HCT116 (cell line): ENCODE data around the gene MAGEA9. TPM values are rescaled to one million over a fixed set of nuclear protein-coding genes. Genes with fewer than 3 reads are reported as not detected.

Experiments
- ATAC-seq: fragments of 200-7000 bp; cut with Tn5 transposase; 2 replicates; pipeline ENCODE4 v1.9.1; 2020; ENCODE audit warnings: mild to moderate bottlenecking, moderate library complexity
- BruUV-seq: library from RNA; stranded (reverse); fragments of 400-500 nt; replicated peaks from 2 replicates; lab custom pipeline; 2021; lab: Mats Ljungman, UMichigan
- CTCF ChIA-PET: fragments of 300-600 bp; sonication (Branson Sonifier 250); formaldehyde crosslinking; loops from one replicate; lab custom pipeline; 2021; ENCODE audit warnings: antibody characterized with exemption; lab: Charles Lee
- POLR2A ChIA-PET: fragments of 300-600, 350-600 bp; sonication (Branson Sonifier 250); formaldehyde crosslinking; loops from one replicate; lab custom pipeline; 2021; ENCODE audit warnings: antibody characterized with exemption; lab: Charles Lee
- RAD21 ChIA-PET, 2 experiments: fragments of 300-600 bp; sonication (Branson Sonifier 250); formaldehyde crosslinking; loops; one replicate each; lab custom pipeline; 2023; ENCODE audit warnings: low total read pairs in 2 of 2; ENCODE audit not compliant: uncharacterized antibody in 2 of 2, unreplicated experiment in 2 of 2, low non-redundant PET in 1 of 2; lab: Charles Lee
- DNase-seq: peaks from one replicate; pipeline ENCODE4 v3.0.0-alpha.2; 2010; ENCODE audit warnings: low read depth, low spot score
- H2AFZ ChIP-seq: fragments of 200-600 bp; shearing (Covaris generic), sonication (generic); 2 replicates; pipeline ENCODE4 v1.6.1; 2017; ENCODE audit warnings: low read depth, mixed run types, mixed read lengths, antibody characterized with exemption, low read length; ENCODE audit not compliant: poor library complexity, severe bottlenecking
- H3K27ac ChIP-seq: 2 replicates; pipeline ENCODE4 v1.5.1; 2012; ENCODE audit warnings: low read depth, low read length
- H3K27me3 ChIP-seq: fragments of 200-600 bp; sonication (generic); 2 replicates; pipeline ENCODE4 v1.6.1; 2016; ENCODE audit warnings: mixed run types, low read length, mixed read lengths; ENCODE audit not compliant: insufficient read depth
- H3K36me3 ChIP-seq, 2 experiments: fragments of 200-500 bp in 1 of 2; fragments of 200-600 bp in 1 of 2; sonication (Bioruptor generic) in 1 of 2; sonication (generic) in 1 of 2; 2 replicates each; pipeline versions ENCODE4 v1.5.1 to v1.6.1; 2014 to 2016; ENCODE audit warnings: low read length in 2 of 2, inconsistent platforms in 1 of 2, mixed read lengths in 1 of 2, mixed run types in 1 of 2; ENCODE audit not compliant: insufficient read depth in 2 of 2, control insufficient read depth in 1 of 2
- H3K4me1 ChIP-seq, 2 experiments: fragments of 200-600 bp in 1 of 2; sonication (generic) in 1 of 2; 2 replicates each; pipeline versions ENCODE4 v1.5.1 to v1.6.1; 2012 to 2017; ENCODE audit warnings: low read length in 2 of 2, inconsistent platforms in 1 of 2, mild to moderate bottlenecking in 1 of 2, mixed read lengths in 1 of 2, mixed run types in 1 of 2, moderate library complexity in 1 of 2; ENCODE audit not compliant: insufficient read depth in 2 of 2, control insufficient read depth in 1 of 2
- H3K4me2 ChIP-seq: fragments of 200-600 bp; sonication (generic); 2 replicates; pipeline ENCODE4 v1.6.1; 2017; ENCODE audit warnings: mixed run types, low read length, mixed read lengths
- H3K4me3 ChIP-seq, 2 experiments: fragments of 200-600 bp in 1 of 2; sonication (generic) in 1 of 2; replicated peaks in 1 of 2; 2 replicates each; pipeline ENCODE4 v1.5.1; 2011 to 2016; ENCODE audit warnings: low read length in 2 of 2, control low read depth in 1 of 2, low read depth in 1 of 2, mild to moderate bottlenecking in 1 of 2, mixed read lengths in 1 of 2, mixed run types in 1 of 2
- H3K79me2 ChIP-seq: fragments of 200-600 bp; sonication (generic); 2 replicates; pipeline ENCODE4 v1.6.1; 2017; ENCODE audit warnings: mild to moderate bottlenecking, mixed run types, low read length, moderate library complexity, mixed read lengths; ENCODE audit not compliant: insufficient read depth
- H3K9ac ChIP-seq: fragments of 200-600 bp; sonication (generic); 2 replicates; pipeline ENCODE4 v1.6.1; 2016; ENCODE audit warnings: low read length, mixed read lengths
- H3K9me2 ChIP-seq: fragments of 200-600 bp; sonication (generic), shearing (Covaris generic); 2 replicates; pipeline ENCODE4 v1.6.1; 2017; ENCODE audit warnings: mixed run types, mild to moderate bottlenecking, moderate library complexity; ENCODE audit not compliant: insufficient read depth
- H3K9me3 ChIP-seq, 2 experiments: fragments of 200-500 bp in 1 of 2; fragments of 200-600 bp in 1 of 2; sonication (Bioruptor generic) in 1 of 2; sonication (generic) in 1 of 2; 2 replicates each; pipeline ENCODE4 v1.6.1; 2014 to 2017; ENCODE audit warnings: low read length in 2 of 2, mixed read lengths in 2 of 2, inconsistent platforms in 1 of 2, low read depth in 1 of 2, mild to moderate bottlenecking in 1 of 2, mixed run types in 1 of 2, moderate library complexity in 1 of 2; ENCODE audit not compliant: control insufficient read depth in 1 of 2, insufficient read depth in 1 of 2
- H4K20me1 ChIP-seq: fragments of 200-600 bp; sonication (generic), shearing (Covaris generic); 2 replicates; pipeline ENCODE4 v1.6.1; 2017; ENCODE audit warnings: mixed run types, mild to moderate bottlenecking, moderate library complexity; ENCODE audit not compliant: insufficient read depth
- CBX3 ChIP-seq: IDR thresholded peaks from 2 replicates; pipeline ENCODE4 v1.6.1; 2012; ENCODE audit warnings: low read depth
- EGR1 ChIP-seq: IDR thresholded peaks from 2 replicates; pipeline ENCODE4 v1.6.1; 2012; ENCODE audit warnings: low read depth
- EZH2 ChIP-seq: fragments of 200-600 bp; sonication (generic); IDR thresholded peaks from 2 replicates; pipeline ENCODE4 v1.6.1; 2017; ENCODE audit warnings: antibody characterized with exemption, mixed run types
- EZH2phosphoT487 ChIP-seq: fragments of 200-600 bp; IDR thresholded peaks from 2 replicates; pipeline ENCODE4 v1.6.1; 2018; ENCODE audit warnings: antibody characterized with exemption, borderline replicate concordance
- FOSL1 ChIP-seq: IDR thresholded peaks from 2 replicates; pipeline ENCODE4 v1.6.1; 2012; ENCODE audit warnings: low read depth
- JUND ChIP-seq: IDR thresholded peaks from 2 replicates; pipeline ENCODE4 v1.6.1; 2012
- POLR2A ChIP-seq: IDR thresholded peaks from 2 replicates; pipeline ENCODE4 v1.7.0; 2011; ENCODE audit warnings: borderline replicate concordance; ENCODE audit not compliant: insufficient read depth, insufficient read length; ENCODE audit errors: extremely low read depth
- POLR2AphosphoS5 ChIP-seq: IDR thresholded peaks from 2 replicates; pipeline ENCODE4 v1.6.1; 2011; ENCODE audit warnings: mild to moderate bottlenecking, low read depth, low read length, moderate library complexity
- SIN3A ChIP-seq: IDR thresholded peaks from 2 replicates; pipeline ENCODE4 v1.6.1; 2012; ENCODE audit warnings: low read depth
- SP1 ChIP-seq: IDR thresholded peaks from 2 replicates; pipeline ENCODE4 v1.6.1; 2012; ENCODE audit warnings: low read depth
- TCF7L2 ChIP-seq: IDR thresholded peaks from 2 replicates; pipeline ENCODE4 v1.7.0; 2011; ENCODE audit warnings: borderline replicate concordance, inconsistent platforms; ENCODE audit not compliant: insufficient read depth, insufficient read length; ENCODE audit errors: extremely low read depth
- intact Hi-C: fragments of 100-400 bp; cut with micrococcal nuclease; formaldehyde crosslinking; loops from 2 replicates; pipeline ENCODE4 v1.10.0; 2022
- total RNA-seq: library from RNA; stranded (reverse); gene quantifications from one replicate; pipeline ENCODE4 v1.2.1, GENCODE V29; 2021; ENCODE audit not compliant: unreplicated experiment
- TF ChIP-seq, protein P1 (sequence below): IDR thresholded peaks from 2 replicates; pipeline ENCODE4 v1.6.1; 2012; ENCODE audit warnings: low read depth

MAGEA9 gene
- total RNA-seq, 1 experiment from 2014 or later = not detected

DNA sequence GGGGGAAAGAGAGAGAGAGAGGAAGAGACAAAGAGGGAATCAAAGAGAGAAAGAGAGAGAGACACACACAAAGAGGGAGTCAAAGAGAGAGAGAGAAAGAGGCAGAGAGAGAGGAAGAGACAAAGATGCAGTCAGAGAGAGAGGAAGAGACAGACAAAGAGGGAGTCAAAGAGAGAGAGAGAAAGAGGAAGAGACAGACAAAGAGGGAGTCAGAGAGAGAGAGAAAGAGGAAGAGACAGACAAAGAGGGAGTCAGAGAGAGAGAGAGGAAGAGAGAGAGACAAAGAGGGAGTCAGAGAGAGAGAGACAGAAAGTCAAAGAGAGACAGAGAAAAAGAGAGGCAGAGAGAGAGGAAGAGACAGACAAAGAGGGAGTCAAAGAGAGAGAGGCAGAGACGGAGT, 45.5 kb downstream of the MAGEA9 start:
- H3K27ac ChIP-seq = no peak overlapping the region
- ATAC-seq (no peak), DNase-seq (no peak)
- ChIA-PET POLR2A (no interaction called here), RAD21 (no interaction called here)
- no peak overlapping the region for H3K4me3 ChIP-seq
- intact Hi-C loops = no loop called here
- no peaks in the 10 kb centered on the region for H3K4me1 ChIP-seq
- H3K9me3 ChIP-seq = no peaks in the 10 kb centered on the region
- BruUV-seq = no TSS peak
- TF ChIP-seq SP1 (no peak), CBX3 (no peak), POLR2A (no peak), SIN3A (no peak), EGR1 (no peak), EZH2phosphoT487 (no peak)
- TF ChIP-seq, protein P1, sequence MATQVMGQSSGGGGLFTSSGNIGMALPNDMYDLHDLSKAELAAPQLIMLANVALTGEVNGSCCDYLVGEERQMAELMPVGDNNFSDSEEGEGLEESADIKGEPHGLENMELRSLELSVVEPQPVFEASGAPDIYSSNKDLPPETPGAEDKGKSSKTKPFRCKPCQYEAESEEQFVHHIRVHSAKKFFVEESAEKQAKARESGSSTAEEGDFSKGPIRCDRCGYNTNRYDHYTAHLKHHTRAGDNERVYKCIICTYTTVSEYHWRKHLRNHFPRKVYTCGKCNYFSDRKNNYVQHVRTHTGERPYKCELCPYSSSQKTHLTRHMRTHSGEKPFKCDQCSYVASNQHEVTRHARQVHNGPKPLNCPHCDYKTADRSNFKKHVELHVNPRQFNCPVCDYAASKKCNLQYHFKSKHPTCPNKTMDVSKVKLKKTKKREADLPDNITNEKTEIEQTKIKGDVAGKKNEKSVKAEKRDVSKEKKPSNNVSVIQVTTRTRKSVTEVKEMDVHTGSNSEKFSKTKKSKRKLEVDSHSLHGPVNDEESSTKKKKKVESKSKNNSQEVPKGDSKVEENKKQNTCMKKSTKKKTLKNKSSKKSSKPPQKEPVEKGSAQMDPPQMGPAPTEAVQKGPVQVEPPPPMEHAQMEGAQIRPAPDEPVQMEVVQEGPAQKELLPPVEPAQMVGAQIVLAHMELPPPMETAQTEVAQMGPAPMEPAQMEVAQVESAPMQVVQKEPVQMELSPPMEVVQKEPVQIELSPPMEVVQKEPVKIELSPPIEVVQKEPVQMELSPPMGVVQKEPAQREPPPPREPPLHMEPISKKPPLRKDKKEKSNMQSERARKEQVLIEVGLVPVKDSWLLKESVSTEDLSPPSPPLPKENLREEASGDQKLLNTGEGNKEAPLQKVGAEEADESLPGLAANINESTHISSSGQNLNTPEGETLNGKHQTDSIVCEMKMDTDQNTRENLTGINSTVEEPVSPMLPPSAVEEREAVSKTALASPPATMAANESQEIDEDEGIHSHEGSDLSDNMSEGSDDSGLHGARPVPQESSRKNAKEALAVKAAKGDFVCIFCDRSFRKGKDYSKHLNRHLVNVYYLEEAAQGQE = no peak
- TF ChIP-seq, all 23 proteins: peak for 0
- no peaks in the 10 kb centered on the region for H3K79me2 ChIP-seq
- H3K9ac ChIP-seq = no peak overlapping the region
- H3K27me3 ChIP-seq = no peaks in the 10 kb centered on the region
- no peaks in the 10 kb centered on the region for H4K20me1 ChIP-seq
- no peak overlapping the region for H3K4me2 ChIP-seq
- H2AFZ ChIP-seq = no peak overlapping the region
- H3K9me2 ChIP-seq = no peaks in the 10 kb centered on the region
- CTCF ChIA-PET = no interaction called here
- no peaks in the 10 kb centered on the region for H3K36me3 ChIP-seq

DNA sequence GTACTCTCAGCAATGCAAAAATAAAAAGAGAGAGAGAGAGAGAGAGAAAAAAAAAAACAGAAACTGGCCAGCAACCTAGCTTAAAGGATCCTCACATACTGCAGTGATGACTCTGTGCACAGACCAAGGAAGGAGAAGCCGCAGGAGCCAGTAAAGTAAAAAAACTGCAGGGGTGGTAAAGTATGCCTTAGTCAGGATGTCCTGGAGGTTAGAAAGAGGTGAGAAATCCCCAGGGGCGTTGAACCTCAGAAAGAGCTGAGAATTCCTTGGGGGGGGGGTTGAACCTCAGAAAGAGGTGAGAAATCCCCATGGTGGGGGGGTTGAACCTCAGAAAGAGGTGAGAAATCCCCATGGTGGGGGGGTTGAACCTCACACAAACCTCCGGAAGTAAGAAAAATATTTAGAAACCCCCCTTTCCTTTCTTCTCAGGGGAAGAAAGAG, 48.0 kb downstream of the MAGEA9 start:
- H3K27ac ChIP-seq = no peak overlapping the region
- intact Hi-C loops = no loop called here
- no peaks in the 10 kb centered on the region for H3K9me3 ChIP-seq
- H4K20me1 ChIP-seq = no peaks in the 10 kb centered on the region
- no peaks in the 10 kb centered on the region for H3K9me2 ChIP-seq
- no peaks in the 10 kb centered on the region for H3K27me3 ChIP-seq
- H3K4me1 ChIP-seq = no peaks in the 10 kb centered on the region
- BruUV-seq = no TSS peak
- DNase-seq = no peak
- no peak overlapping the region for H3K4me2 ChIP-seq
- ATAC-seq = no peak
- POLR2A ChIA-PET = no interaction called here
- TF ChIP-seq JUND (no peak), FOSL1 (no peak), POLR2AphosphoS5 (no peak), EZH2 (no peak), POLR2A (no peak), TCF7L2 (no peak)
- TF ChIP-seq, protein P1 = no peak
- no peaks in the 10 kb centered on the region for H3K36me3 ChIP-seq
- RAD21 ChIA-PET = no interaction called here
- H3K4me3 ChIP-seq = no peak overlapping the region
- CTCF ChIA-PET = no interaction called here
- no peak overlapping the region for H3K9ac ChIP-seq
- no peak overlapping the region for H2AFZ ChIP-seq
- no peaks in the 10 kb centered on the region for H3K79me2 ChIP-seq
